Keratinocyte (primary cell): ENCODE results near the gene SERGEF.

Source experiments
- EZH2 ChIP-seq: IDR thresholded peaks from one replicate; pipeline ENCODE4 v1.6.1; 2012; ENCODE audit warnings: inconsistent platforms, mild to moderate bottlenecking, low read length, moderate library complexity
- TF ChIP-seq, protein P1 (sequence below), 3 experiments: IDR thresholded peaks in 1 of 3; conservative IDR thresholded peaks in 1 of 3; optimal IDR thresholded peaks in 1 of 3; 2 replicates in 2 of 3; 3 replicates in 1 of 3; pipeline versions ENCODE3 to v1.5.1; 2011; ENCODE audit warnings: low read length in 3 of 3, mild to moderate bottlenecking in 3 of 3, moderate library complexity in 2 of 3, control low read depth in 1 of 3, inconsistent platforms in 1 of 3; ENCODE audit not compliant: insufficient read depth in 2 of 3; ENCODE audit errors: extremely low read depth in 1 of 3

DNA sequence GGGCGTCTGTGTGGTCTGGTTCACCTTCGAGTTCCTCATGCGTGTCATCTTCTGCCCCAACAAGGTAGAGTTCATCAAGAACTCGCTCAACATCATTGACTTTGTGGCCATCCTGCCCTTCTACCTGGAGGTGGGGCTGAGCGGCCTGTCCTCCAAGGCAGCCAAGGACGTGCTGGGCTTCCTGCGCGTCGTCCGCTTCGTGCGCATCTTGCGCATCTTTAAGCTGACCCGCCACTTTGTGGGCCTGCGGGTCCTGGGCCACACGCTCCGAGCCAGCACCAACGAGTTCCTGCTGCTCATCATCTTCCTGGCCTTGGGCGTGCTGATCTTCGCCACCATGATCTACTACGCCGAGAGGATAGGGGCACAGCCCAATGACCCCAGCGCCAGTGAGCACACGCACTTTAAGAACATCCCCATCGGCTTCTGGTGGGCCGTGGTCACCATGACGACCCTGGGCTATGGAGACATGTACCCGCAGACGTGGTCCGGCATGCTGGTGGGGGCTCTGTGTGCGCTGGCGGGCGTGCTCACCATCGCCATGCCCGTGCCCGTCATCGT, 240.9 kb downstream of the SERGEF start:
- TF ChIP-seq, protein P1, sequence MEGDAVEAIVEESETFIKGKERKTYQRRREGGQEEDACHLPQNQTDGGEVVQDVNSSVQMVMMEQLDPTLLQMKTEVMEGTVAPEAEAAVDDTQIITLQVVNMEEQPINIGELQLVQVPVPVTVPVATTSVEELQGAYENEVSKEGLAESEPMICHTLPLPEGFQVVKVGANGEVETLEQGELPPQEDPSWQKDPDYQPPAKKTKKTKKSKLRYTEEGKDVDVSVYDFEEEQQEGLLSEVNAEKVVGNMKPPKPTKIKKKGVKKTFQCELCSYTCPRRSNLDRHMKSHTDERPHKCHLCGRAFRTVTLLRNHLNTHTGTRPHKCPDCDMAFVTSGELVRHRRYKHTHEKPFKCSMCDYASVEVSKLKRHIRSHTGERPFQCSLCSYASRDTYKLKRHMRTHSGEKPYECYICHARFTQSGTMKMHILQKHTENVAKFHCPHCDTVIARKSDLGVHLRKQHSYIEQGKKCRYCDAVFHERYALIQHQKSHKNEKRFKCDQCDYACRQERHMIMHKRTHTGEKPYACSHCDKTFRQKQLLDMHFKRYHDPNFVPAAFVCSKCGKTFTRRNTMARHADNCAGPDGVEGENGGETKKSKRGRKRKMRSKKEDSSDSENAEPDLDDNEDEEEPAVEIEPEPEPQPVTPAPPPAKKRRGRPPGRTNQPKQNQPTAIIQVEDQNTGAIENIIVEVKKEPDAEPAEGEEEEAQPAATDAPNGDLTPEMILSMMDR (optimal IDR thresholded peaks at IDR 0.05 in 1 of 3, IDR thresholded peaks at IDR 0.05 in 1 of 3, conservative IDR thresholded peaks at IDR 0.05 in 1 of 3; ENCODE audit: extremely low read depth in 1 of 3, insufficient read depth in 2 of 3, low read length in 3 of 3): no peak
- no peak for TF ChIP-seq EZH2
